Pancreas (tissue), 10 donors: ENCODE data around the gene SNAP47. TPM values are rescaled to one million over a fixed set of nuclear protein-coding genes. Genes with fewer than 3 reads are reported as not detected.

Experiments used
- ATAC-seq, 4 donors: fragments of 200-7000 bp; cut with Tn5 transposase; one replicate each; pipeline versions ENCODE4 v1.8.0 to v1.9.1; 2020; ENCODE audit warnings: mild to moderate bottlenecking in 4 of 4, moderate library complexity in 4 of 4
- DNase-seq, 6 donors: peaks; one replicate each; pipeline ENCODE4 v3.0.0-alpha.2; 2020
- FAIRE-seq: peaks from 2 replicates; lab custom pipeline; 2012; peaks lifted over from hg19 to GRCh38; lab: Jason Lieb, UNC
- H3K27ac ChIP-seq, 4 donors: fragments of 200-600 bp; sonication (generic); 1 replicate in 3 of 4; 2 replicates in 1 of 4; pipeline versions ENCODE4 v1.5.0 to v1.8.0; 2020
- H3K27me3 ChIP-seq, 4 donors: fragments of 200-600 bp; one replicate each; pipeline ENCODE4 v1.8.0; 2021
- H3K36me3 ChIP-seq, 3 donors: fragments of 200-600 bp; sonication (generic) in 1 of 3; one replicate each; pipeline versions ENCODE4 v1.5.0 to v1.8.0; 2020 to 2021
- H3K4me1 ChIP-seq, 3 donors: fragments of 200-600 bp; one replicate each; pipeline ENCODE4 v1.8.0; 2021
- H3K4me3 ChIP-seq, 4 donors: fragments of 200-600 bp; sonication (generic) in 2 of 4; one replicate each; pipeline versions ENCODE4 v1.5.0 to v1.8.0; 2020 to 2021
- H3K9me3 ChIP-seq, 4 donors: fragments of 200-600 bp; one replicate each; pipeline ENCODE4 v1.8.0; 2021
- CTCF ChIP-seq, 4 donors: fragments of 200-600 bp; sonication (generic) in 3 of 4; IDR thresholded peaks; one replicate each; pipeline versions ENCODE4 v1.5.0 to v1.8.0; 2021; ENCODE audit warnings: antibody characterized with exemption in 4 of 4
- WGBS, 2 donors: extraction: QIAGEN DNeasy Blood & Tissue Kit; methylation state at CpG; one replicate each; pipeline ENCODE4 v1.1.7; 2013; 5-methylcytosine and 5-hydroxymethylcytosine counted together
- intact Hi-C, 3 donors: fragments of 100-400 bp; cut with DNase I; formaldehyde crosslinking; loops; one replicate each; pipeline versions ENCODE4 v1.11.1 to v1.14.2; 2022
- polyA plus RNA-seq, 2 donors: library from polyadenylated mRNA; stranded (reverse); fragments of 200-250 nt; gene quantifications; one replicate each; pipeline ENCODE4 v1.2.3, GENCODE V29; 2013
- total RNA-seq, 6 donors: library from RNA; stranded (reverse); fragmentation: NEBNext Ultra II Directional in 4 of 6; extraction: Animal tissue kit (Norgen Biotek cat#: 25700) in 4 of 6; gene quantifications; one replicate each; pipeline versions ENCODE4 v1.2.1 to v1.2.4, GENCODE V29; 2021 to 2023
- donor health status: healthy with polysubstance abuse.
- donor health status: DM: no; HTN: no; CAD: no; lungs with moderate emphysema.
- donor health status: DM: no; HTN: no; CAD: no.
- donor health status: control.
- donor health status: control.
- donor health status: Bipolar disorder and iron deficiency.
- donor health status: DM: yes; HTN: yes; CAD: no.
- donor health status: DM: no; HTN: no; CAD: no.
- donor health status: DM: no; HTN: no; CAD: no.
- donor health status: DM: yes; HTN: yes; CAD: no.

The SNAP47 gene
- total and polyA plus RNA-seq, 8 donors: 12.3 to 21.5 (median 14.7) TPM

GRCh38 chr1:227729144-227729880 lies 5.9 kb upstream of the SNAP47 start:
- H3K27me3 ChIP-seq: no peaks in the 10 kb centered on the region
- H3K36me3 ChIP-seq: peaks cover 0 to 6% (median 0%) of the 10 kb centered on the region in 3 donors
- H3K27ac ChIP-seq: peak overlapping the region in 3 of 4 donors; percentile 55 to 63 (median 60)
- FAIRE-seq (no peak), ATAC-seq (peak in 3 of 4 donors; percentile 1 to 6 (median 5)), DNase-seq (peak in 2 of 6 donors; percentile 32 to 73)
- H3K4me1 ChIP-seq: peaks cover 5 to 21% (median 18%) of the 10 kb centered on the region in 3 donors
- 46 to 54% methylated on average over 5 of the region's 5 CpGs for WGBS, 2 donors
- intact Hi-C loops: no loop called here
- peak overlapping the region; percentile 45 to 65 (median 54) for H3K4me3 ChIP-seq
- H3K9me3 ChIP-seq: no peaks in the 10 kb centered on the region
- TF ChIP-seq CTCF (IDR thresholded peaks at IDR 0.05): no peak

- 51 to 58% methylated on average over 13 of the region's 13 CpGs for WGBS, 2 donors
- intact Hi-C loops: no loop called here
- no peak for FAIRE-seq
- Histone ChIP-seq H3K4me3 (no peak overlapping the region), H3K9me3 (no peaks in the 10 kb centered on the region), H3K4me1 (peaks cover 5 to 22% (median 18%) of the 10 kb centered on the region in 3 donors), H3K27me3 (no peaks in the 10 kb centered on the region), H3K27ac (peak overlapping the region in 1 of 4 donors; percentile 17), H3K36me3 (peaks cover 0 to 6% (median 0%) of the 10 kb centered on the region in 3 donors)
- ATAC-seq: peak in 2 of 4 donors; percentile 3 to 11
- DNase-seq: peak in 3 of 6 donors; percentile 52 to 64 (median 63)
- TF ChIP-seq CTCF (IDR thresholded peaks at IDR 0.05): peak; percentile 35 to 55 (median 45)
Measured at GRCh38 chr1:227729881-227730629, 5.2 kb upstream of the SNAP47 start.

- H3K27ac ChIP-seq: peak overlapping the region in 1 of 4 donors; percentile 17
- intact Hi-C loops: no loop called here
- FAIRE-seq: no peak
- peaks cover 5 to 22% (median 18%) of the 10 kb centered on the region in 3 donors for H3K4me1 ChIP-seq
- peaks cover 0 to 6% (median 0%) of the 10 kb centered on the region in 3 donors for H3K36me3 ChIP-seq
- WGBS, 2 donors: 61 to 64% methylated on average over 16 of the region's 16 CpGs
- no peak for ATAC-seq
- peak in 4 of 6 donors; percentile 20 to 87 (median 56) for DNase-seq
- no peak for TF ChIP-seq CTCF (IDR thresholded peaks at IDR 0.05)
- H3K9me3 ChIP-seq: no peaks in the 10 kb centered on the region
- H3K27me3 ChIP-seq: no peaks in the 10 kb centered on the region
- no peak overlapping the region for H3K4me3 ChIP-seq
Measured at GRCh38 chr1:227730630-227731151, 4.5 kb upstream of the SNAP47 start.

- ATAC-seq: no peak
- no peak for TF ChIP-seq CTCF (IDR thresholded peaks at IDR 0.05)
- no peaks in the 10 kb centered on the region for H3K27me3 ChIP-seq
- no peak overlapping the region for H3K27ac ChIP-seq
- H3K9me3 ChIP-seq: no peaks in the 10 kb centered on the region
- DNase-seq: peak in 5 of 6 donors; percentile 24 to 75 (median 48)
- H3K4me1 ChIP-seq: peaks cover 5 to 26% (median 18%) of the 10 kb centered on the region in 3 donors
- H3K4me3 ChIP-seq: no peak overlapping the region
- no peak for FAIRE-seq
- 57 to 58% methylated on average over 11 of the region's 11 CpGs for WGBS, 2 donors
- H3K36me3 ChIP-seq: peaks cover 0 to 6% (median 0%) of the 10 kb centered on the region in 3 donors
- intact Hi-C loops: no loop called here
Measured at GRCh38 chr1:227731241-227731677, 4.0 kb upstream of the SNAP47 start.
